Pancreas (tissue), 10 donors: ENCODE data around the gene G6PC2. TPM values are rescaled to one million over a fixed set of nuclear protein-coding genes. Genes with fewer than 3 reads are reported as not detected.
"Not testable (repeated sequence)": the region's sequence is repeated elsewhere in the genome, so short reads cannot be mapped to it uniquely, and the experiment has no call there.

Experiments used
- ATAC-seq, 4 donors: fragments of 200-7000 bp; cut with Tn5 transposase; one replicate each; pipeline versions ENCODE4 v1.8.0 to v1.9.1; 2020; ENCODE audit warnings: mild to moderate bottlenecking in 4 of 4, moderate library complexity in 4 of 4
- DNase-seq, 6 donors: peaks; one replicate each; pipeline ENCODE4 v3.0.0-alpha.2; 2020
- FAIRE-seq: peaks from 2 replicates; lab custom pipeline; 2012; peaks lifted over from hg19 to GRCh38; lab: Jason Lieb, UNC
- H3K27ac ChIP-seq, 4 donors: fragments of 200-600 bp; sonication (generic); 1 replicate in 3 of 4; 2 replicates in 1 of 4; pipeline versions ENCODE4 v1.5.0 to v1.8.0; 2020
- H3K27me3 ChIP-seq, 4 donors: fragments of 200-600 bp; one replicate each; pipeline ENCODE4 v1.8.0; 2021
- H3K36me3 ChIP-seq, 3 donors: fragments of 200-600 bp; sonication (generic) in 1 of 3; one replicate each; pipeline versions ENCODE4 v1.5.0 to v1.8.0; 2020 to 2021
- H3K4me1 ChIP-seq, 3 donors: fragments of 200-600 bp; one replicate each; pipeline ENCODE4 v1.8.0; 2021
- H3K4me3 ChIP-seq, 4 donors: fragments of 200-600 bp; sonication (generic) in 2 of 4; one replicate each; pipeline versions ENCODE4 v1.5.0 to v1.8.0; 2020 to 2021
- H3K9me3 ChIP-seq, 4 donors: fragments of 200-600 bp; one replicate each; pipeline ENCODE4 v1.8.0; 2021
- WGBS, 2 donors: extraction: QIAGEN DNeasy Blood & Tissue Kit; methylation state at CpG; one replicate each; pipeline ENCODE4 v1.1.7; 2013; 5-methylcytosine and 5-hydroxymethylcytosine counted together
- intact Hi-C, 3 donors: fragments of 100-400 bp; cut with DNase I; formaldehyde crosslinking; loops; one replicate each; pipeline versions ENCODE4 v1.11.1 to v1.14.2; 2022
- polyA plus RNA-seq, 2 donors: library from polyadenylated mRNA; stranded (reverse); fragments of 200-250 nt; gene quantifications; one replicate each; pipeline ENCODE4 v1.2.3, GENCODE V29; 2013
- total RNA-seq, 6 donors: library from RNA; stranded (reverse); fragmentation: NEBNext Ultra II Directional in 4 of 6; extraction: Animal tissue kit (Norgen Biotek cat#: 25700) in 4 of 6; gene quantifications; one replicate each; pipeline versions ENCODE4 v1.2.1 to v1.2.4, GENCODE V29; 2021 to 2023
- TF ChIP-seq, protein P1 (sequence below), 4 donors: fragments of 200-600 bp; sonication (generic) in 3 of 4; IDR thresholded peaks; one replicate each; pipeline versions ENCODE4 v1.5.0 to v1.8.0; 2021; ENCODE audit warnings: antibody characterized with exemption in 4 of 4
- donor health status: healthy with polysubstance abuse.
- donor health status: DM: no; HTN: no; CAD: no; lungs with moderate emphysema.
- donor health status: DM: no; HTN: no; CAD: no.
- donor health status: control.
- donor health status: control.
- donor health status: Bipolar disorder and iron deficiency.
- donor health status: DM: yes; HTN: yes; CAD: no.
- donor health status: DM: no; HTN: no; CAD: no.
- donor health status: DM: no; HTN: no; CAD: no.
- donor health status: DM: yes; HTN: yes; CAD: no.

The G6PC2 gene
- total and polyA plus RNA-seq, 8 donors, result 2.2 to 262 (median 18.7) TPM

DNA sequence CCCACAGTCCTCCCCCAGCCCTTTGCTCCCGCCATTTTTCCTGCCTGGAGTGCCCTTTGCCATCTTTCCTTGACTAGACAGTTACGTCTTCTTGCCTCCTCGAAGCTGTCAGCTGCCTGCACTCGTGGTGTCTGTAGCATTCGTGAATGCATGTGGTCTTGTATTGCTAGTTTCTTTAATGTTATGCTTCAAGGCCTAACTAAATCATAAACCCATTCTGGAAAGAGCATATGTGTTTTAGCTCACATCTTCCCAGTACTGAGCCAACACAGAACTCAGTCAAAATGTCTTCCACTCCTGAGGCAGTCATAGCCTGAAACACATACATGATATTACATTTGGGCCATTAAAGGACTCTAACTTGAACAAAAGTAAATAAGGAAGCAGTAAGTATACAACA, 46.4 kb upstream of the G6PC2 start:
- WGBS, 2 donors, result 96 to 97% methylated on average over 5 of the region's 5 CpGs
- peaks cover 0 to 27% (median 0%) of the 10 kb centered on the region in 3 donors for H3K36me3 ChIP-seq

GRCh38 chr2:168855601-168856000, 45.5 kb upstream of the G6PC2 start:
- intact Hi-C loops, result loop anchor here in 1 of 3 donors (10.0 kb wide), 1 partner anchor 81 kb away; no protein-coding TSS in a partner anchor
- DNase-seq (no peak), ATAC-seq (no peak), FAIRE-seq (no peak)
- Histone ChIP-seq H3K4me3 (no peak overlapping the region), H3K36me3 (peaks cover 0 to 34% (median 0%) of the 10 kb centered on the region in 3 donors), H3K9me3 (no peaks in the 10 kb centered on the region), H3K4me1 (no peaks in the 10 kb centered on the region), H3K27ac (no peak overlapping the region), H3K27me3 (no peaks in the 10 kb centered on the region)
- WGBS, 2 donors, result 91 to 95% methylated on average over 3 of the region's 3 CpGs
- TF ChIP-seq, protein P1, sequence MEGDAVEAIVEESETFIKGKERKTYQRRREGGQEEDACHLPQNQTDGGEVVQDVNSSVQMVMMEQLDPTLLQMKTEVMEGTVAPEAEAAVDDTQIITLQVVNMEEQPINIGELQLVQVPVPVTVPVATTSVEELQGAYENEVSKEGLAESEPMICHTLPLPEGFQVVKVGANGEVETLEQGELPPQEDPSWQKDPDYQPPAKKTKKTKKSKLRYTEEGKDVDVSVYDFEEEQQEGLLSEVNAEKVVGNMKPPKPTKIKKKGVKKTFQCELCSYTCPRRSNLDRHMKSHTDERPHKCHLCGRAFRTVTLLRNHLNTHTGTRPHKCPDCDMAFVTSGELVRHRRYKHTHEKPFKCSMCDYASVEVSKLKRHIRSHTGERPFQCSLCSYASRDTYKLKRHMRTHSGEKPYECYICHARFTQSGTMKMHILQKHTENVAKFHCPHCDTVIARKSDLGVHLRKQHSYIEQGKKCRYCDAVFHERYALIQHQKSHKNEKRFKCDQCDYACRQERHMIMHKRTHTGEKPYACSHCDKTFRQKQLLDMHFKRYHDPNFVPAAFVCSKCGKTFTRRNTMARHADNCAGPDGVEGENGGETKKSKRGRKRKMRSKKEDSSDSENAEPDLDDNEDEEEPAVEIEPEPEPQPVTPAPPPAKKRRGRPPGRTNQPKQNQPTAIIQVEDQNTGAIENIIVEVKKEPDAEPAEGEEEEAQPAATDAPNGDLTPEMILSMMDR (IDR thresholded peaks at IDR 0.05), result no peak

More for the DNA sequence above, 46.4 kb upstream of the G6PC2 start:
- intact Hi-C loops, result loop anchor here in 1 of 3 donors (10.0 kb wide), 1 partner anchor 80 kb away; no protein-coding TSS in a partner anchor
- H3K27me3 ChIP-seq, result no peaks in the 10 kb centered on the region
- no peak overlapping the region for H3K27ac ChIP-seq
- H3K4me1 ChIP-seq, result no peaks in the 10 kb centered on the region
- no peak overlapping the region for H3K4me3 ChIP-seq
- H3K9me3 ChIP-seq, result no peaks in the 10 kb centered on the region
- ATAC-seq, result no peak
- TF ChIP-seq, protein P1 (IDR thresholded peaks at IDR 0.05), result no peak
- DNase-seq, result no peak
- FAIRE-seq, result no peak

- 96 to 98% methylated on average over 2 of the region's 2 CpGs for WGBS, 2 donors
- no peak for FAIRE-seq
- H3K4me3 ChIP-seq, result no peak overlapping the region
- ATAC-seq, result no peak
- no peak for DNase-seq
- intact Hi-C loops, result loop anchor here in 1 of 3 donors (10.0 kb wide), 1 partner anchor 83 kb away; no protein-coding TSS in a partner anchor
- H3K9me3 ChIP-seq, result no peaks in the 10 kb centered on the region
- no peak overlapping the region for H3K27ac ChIP-seq
- no peaks in the 10 kb centered on the region for H3K4me1 ChIP-seq
- H3K36me3 ChIP-seq, result peaks cover 0 to 43% (median 16%) of the 10 kb centered on the region in 3 donors
- H3K27me3 ChIP-seq, result no peaks in the 10 kb centered on the region
- TF ChIP-seq, protein P1 (IDR thresholded peaks at IDR 0.05), result no peak
Observed at GRCh38 chr2:168858146-168858545, 42.9 kb upstream of the G6PC2 start.

- H3K4me1 ChIP-seq, H3K9me3 ChIP-seq, H3K27me3 ChIP-seq, H3K27ac ChIP-seq, intact Hi-C loops, DNase-seq, H3K4me3 ChIP-seq, FAIRE-seq, ATAC-seq: not testable (repeated sequence)
- H3K36me3 ChIP-seq, result peaks cover 0 to 26% (median 21%) of the 10 kb centered on the region in 3 donors
- 100% methylated on average over 1 of the region's 1 CpG for WGBS, 2 donors
Observed at GRCh38 chr2:168867164-168867563, 33.9 kb upstream of the G6PC2 start.

DNA sequence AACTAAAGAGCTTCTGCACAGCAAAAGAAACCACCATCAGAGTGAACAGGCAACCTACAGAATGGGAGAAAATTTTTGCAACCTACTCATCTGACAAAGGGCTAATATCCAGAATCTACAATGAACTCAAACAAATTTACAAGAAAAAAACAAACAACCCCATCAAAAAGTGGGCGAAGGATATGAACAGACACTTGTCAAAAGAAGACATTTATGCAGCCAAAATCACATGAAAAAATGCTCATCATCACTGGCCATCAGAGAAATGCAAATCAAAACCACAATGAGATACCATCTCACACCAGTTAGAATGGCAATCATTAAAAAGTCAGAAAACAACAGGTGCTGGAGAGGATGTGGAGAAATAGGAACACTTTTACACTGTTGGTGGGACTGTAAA, 30.7 kb upstream of the G6PC2 start:
- H3K36me3 ChIP-seq, ATAC-seq, H3K27me3 ChIP-seq, intact Hi-C loops, H3K27ac ChIP-seq, H3K9me3 ChIP-seq, DNase-seq, H3K4me3 ChIP-seq, H3K4me1 ChIP-seq, FAIRE-seq: not testable (repeated sequence)
- WGBS, 2 donors, result 93 to 100% methylated on average over 1 of the region's 1 CpG

- FAIRE-seq, result not testable (repeated sequence)
Observed at GRCh38 chr2:168870824-168871223, 30.3 kb upstream of the G6PC2 start.

More at GRCh38 chr2:168870824-168871223, 30.3 kb upstream of the G6PC2 start:
- H3K4me1 ChIP-seq, H3K9me3 ChIP-seq, H3K36me3 ChIP-seq, DNase-seq, H3K4me3 ChIP-seq, H3K27ac ChIP-seq, H3K27me3 ChIP-seq, intact Hi-C loops, ATAC-seq: not testable (repeated sequence)
- WGBS, 2 donors, result 96 to 98% methylated on average over 4 of the region's 4 CpGs
